Endodermal cell (in vitro differentiated cells): ENCODE data around the gene CEP68. TPM values are rescaled to one million over a fixed set of nuclear protein-coding genes. Genes with fewer than 3 reads are reported as not detected.

ENCODE experiments used
- DNase-seq: peaks from one replicate; pipeline ENCODE4 v3.0.0-alpha.2; 2017
- H3K27ac ChIP-seq: 2 replicates; pipeline ENCODE4 v1.5.1; 2013; ENCODE audit warnings: mild to moderate bottlenecking, low read depth, low read length, moderate library complexity
- H3K27me3 ChIP-seq: 2 replicates; pipeline ENCODE4 v1.6.1; 2013; ENCODE audit warnings: mild to moderate bottlenecking, low read length, moderate library complexity; ENCODE audit not compliant: insufficient read depth, control insufficient read depth, poor library complexity, severe bottlenecking
- H3K36me3 ChIP-seq: 2 replicates; pipeline ENCODE4 v1.7.0; 2013; ENCODE audit warnings: mild to moderate bottlenecking, low read length, moderate library complexity; ENCODE audit not compliant: control insufficient read depth, insufficient read depth
- H3K4me1 ChIP-seq: one replicate; pipeline ENCODE4 v1.7.0; 2013; ENCODE audit warnings: low read length; ENCODE audit not compliant: control insufficient read depth, insufficient read depth
- H3K4me3 ChIP-seq: 2 replicates; pipeline ENCODE4 v1.5.1; 2013; ENCODE audit warnings: mild to moderate bottlenecking, low read length, moderate library complexity
- H3K9ac ChIP-seq: 2 replicates; pipeline ENCODE4 v1.6.1; 2013; ENCODE audit warnings: mild to moderate bottlenecking, low read length, moderate library complexity; ENCODE audit not compliant: poor library complexity, severe bottlenecking; ENCODE audit errors: extremely low read depth
- H3K9me3 ChIP-seq: 2 replicates; pipeline ENCODE4 v1.6.1; 2013; ENCODE audit warnings: mild to moderate bottlenecking, low read length, moderate library complexity; ENCODE audit not compliant: control insufficient read depth
- H3K27ac Mint-ChIP-seq: 2 replicates; pipeline ENCODE4 v1.8.0; 2020; ENCODE audit warnings: mixed read lengths
- H3K27me3 Mint-ChIP-seq: 2 replicates; pipeline ENCODE4 v1.8.0; 2021; ENCODE audit warnings: mild to moderate bottlenecking, mixed read lengths; ENCODE audit not compliant: insufficient read depth
- H3K36me3 Mint-ChIP-seq: 2 replicates; pipeline ENCODE4 v1.8.0; 2020; ENCODE audit warnings: low read depth, mixed read lengths
- H3K4me1 Mint-ChIP-seq: 2 replicates; pipeline ENCODE4 v1.8.0; 2020; ENCODE audit warnings: mixed read lengths
- H3K4me3 Mint-ChIP-seq: 2 replicates; pipeline ENCODE4 v1.8.0; 2020; ENCODE audit warnings: mild to moderate bottlenecking, moderate library complexity, mixed read lengths
- H3K9me3 Mint-ChIP-seq: 2 replicates; pipeline ENCODE4 v1.8.0; 2020; ENCODE audit warnings: mild to moderate bottlenecking, mixed read lengths
- WGBS, 2 experiments: methylation state at CpG; one replicate each; pipeline versions ENCODE4 v1.1.5 to v1.1.7; 2013; ENCODE audit warnings: missing lambda C conversion rate in 2 of 2, mixed read lengths in 1 of 2; ENCODE audit not compliant: insufficient coverage in 1 of 2, insufficient read length in 1 of 2; 5-methylcytosine and 5-hydroxymethylcytosine counted together
- total RNA-seq, 2 donors: library from RNA; stranded (reverse); fragmentation: NEBNext Ultra II Directional in 1 of 2; extraction: Animal tissue kit (Norgen Biotek cat#: 25700) in 1 of 2; gene quantifications; 2 replicates in 1 of 2; 3 replicates in 1 of 2; pipeline ENCODE4 v1.2.1, GENCODE V29; 2021
- TF ChIP-seq, protein P1 (sequence below): fragments of 200-600 bp; sonication (generic); conservative IDR thresholded peaks from 2 replicates; pipeline ENCODE4 v1.5.0; 2021; ENCODE audit warnings: antibody characterized with exemption, mild to moderate bottlenecking

CEP68 gene
- total RNA-seq, 2 donors from 2014 or later: 13.7 to 17.7 TPM

DNA sequence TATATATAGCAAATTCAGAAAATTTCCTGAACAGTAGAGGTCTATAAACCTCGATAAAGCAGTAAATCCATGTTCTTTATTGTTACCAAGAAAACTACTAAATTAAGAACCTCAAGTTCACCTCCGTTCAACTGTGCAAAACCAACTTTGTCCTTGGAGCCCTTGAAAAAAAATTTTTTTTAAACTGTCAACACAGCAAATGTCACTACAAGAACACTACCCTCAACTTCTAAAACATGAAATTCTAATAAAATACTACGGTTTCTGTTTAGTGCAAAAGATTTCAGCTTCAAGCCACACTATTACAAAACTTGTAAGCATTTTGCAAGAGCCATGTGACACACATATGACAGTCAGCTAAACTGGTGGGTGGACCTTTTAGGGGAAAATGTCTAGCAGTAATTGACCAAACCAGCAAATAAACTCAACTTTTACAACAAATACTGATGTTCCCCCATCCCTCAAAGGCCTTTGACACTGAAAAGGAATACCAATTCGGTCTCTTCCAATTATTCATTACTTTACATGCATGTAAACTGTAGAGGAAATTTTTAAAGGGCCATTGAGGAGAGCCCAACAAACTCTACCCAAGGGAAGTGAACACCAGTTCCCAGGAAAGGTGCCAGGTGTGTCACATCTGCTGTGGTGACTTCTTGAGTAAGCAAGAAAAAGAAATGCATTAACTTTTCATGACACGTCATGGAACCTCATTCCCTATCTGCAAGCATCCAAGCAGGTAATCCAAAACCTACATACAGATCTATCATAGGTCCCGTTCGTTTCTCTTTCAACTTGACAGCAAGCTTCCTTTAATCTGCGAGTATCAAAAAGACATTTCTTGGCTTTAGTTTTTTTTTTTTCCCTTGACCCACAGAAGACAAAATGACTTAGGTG, 72.3 kb downstream of the CEP68 start:
- DNase-seq: no peak
- H3K36me3 ChIP-seq: no peaks in the 10 kb centered on the region
- no peaks in the 10 kb centered on the region for H3K4me1 ChIP-seq
- Mint-ChIP-seq H3K36me3 (peaks cover 2% of the 10 kb centered on the region), H3K27me3 (no peaks in the 10 kb centered on the region), H3K4me3 (peak overlapping the region; percentile 96), H3K9me3 (no peaks in the 10 kb centered on the region), H3K27ac (peak overlapping the region; percentile 98), H3K4me1 (peaks cover 38% of the 10 kb centered on the region)
- H3K27ac ChIP-seq: no peak overlapping the region
- 56% methylated on average over 7 to 8 of the region's 8 CpGs for WGBS, 2 experiments
- H3K9ac ChIP-seq: peak overlapping the region; percentile 94
- no peaks in the 10 kb centered on the region for H3K9me3 ChIP-seq
- H3K4me3 ChIP-seq: peak overlapping the region; percentile 98
- H3K27me3 ChIP-seq: no peaks in the 10 kb centered on the region
- TF ChIP-seq, protein P1, sequence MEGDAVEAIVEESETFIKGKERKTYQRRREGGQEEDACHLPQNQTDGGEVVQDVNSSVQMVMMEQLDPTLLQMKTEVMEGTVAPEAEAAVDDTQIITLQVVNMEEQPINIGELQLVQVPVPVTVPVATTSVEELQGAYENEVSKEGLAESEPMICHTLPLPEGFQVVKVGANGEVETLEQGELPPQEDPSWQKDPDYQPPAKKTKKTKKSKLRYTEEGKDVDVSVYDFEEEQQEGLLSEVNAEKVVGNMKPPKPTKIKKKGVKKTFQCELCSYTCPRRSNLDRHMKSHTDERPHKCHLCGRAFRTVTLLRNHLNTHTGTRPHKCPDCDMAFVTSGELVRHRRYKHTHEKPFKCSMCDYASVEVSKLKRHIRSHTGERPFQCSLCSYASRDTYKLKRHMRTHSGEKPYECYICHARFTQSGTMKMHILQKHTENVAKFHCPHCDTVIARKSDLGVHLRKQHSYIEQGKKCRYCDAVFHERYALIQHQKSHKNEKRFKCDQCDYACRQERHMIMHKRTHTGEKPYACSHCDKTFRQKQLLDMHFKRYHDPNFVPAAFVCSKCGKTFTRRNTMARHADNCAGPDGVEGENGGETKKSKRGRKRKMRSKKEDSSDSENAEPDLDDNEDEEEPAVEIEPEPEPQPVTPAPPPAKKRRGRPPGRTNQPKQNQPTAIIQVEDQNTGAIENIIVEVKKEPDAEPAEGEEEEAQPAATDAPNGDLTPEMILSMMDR: no peak

DNA sequence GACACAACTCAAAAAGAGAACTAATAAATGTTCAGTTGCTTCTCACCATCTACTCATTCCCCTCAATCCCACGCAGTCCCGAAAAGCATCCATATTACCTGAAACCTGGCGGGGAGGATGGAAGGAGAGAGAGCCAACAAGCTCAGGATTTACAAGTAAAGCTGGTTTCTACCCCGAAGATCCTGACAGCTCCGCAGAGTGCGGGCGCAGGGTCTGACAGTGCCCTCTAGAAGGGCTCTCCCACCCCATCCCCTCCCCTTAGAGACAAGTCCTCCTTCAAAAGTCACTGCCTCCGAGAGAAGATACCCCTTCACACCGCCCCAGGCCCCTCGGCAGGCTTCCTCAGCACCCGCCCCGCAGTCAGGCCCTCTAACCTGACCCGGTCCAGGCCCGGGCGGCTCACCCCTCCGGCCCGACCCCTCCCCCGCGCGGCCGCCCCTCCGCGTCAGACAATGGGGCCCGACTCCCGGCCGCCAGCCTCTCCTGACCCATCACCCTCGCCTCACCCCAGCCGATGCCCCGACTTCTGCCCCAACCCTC, 73.1 kb downstream of the CEP68 start:
- WGBS, 2 experiments: 0 to 1% methylated on average over 7 to 29 of the region's 29 CpGs
- Histone ChIP-seq H3K36me3 (no peaks in the 10 kb centered on the region), H3K27ac (peak overlapping the region; percentile 97), H3K27me3 (no peaks in the 10 kb centered on the region), H3K9ac (peak overlapping the region; percentile 94), H3K9me3 (no peaks in the 10 kb centered on the region), H3K4me3 (peak overlapping the region; percentile 98), H3K4me1 (no peaks in the 10 kb centered on the region)
- Mint-ChIP-seq H3K4me1 (peaks cover 38% of the 10 kb centered on the region), H3K9me3 (no peaks in the 10 kb centered on the region), H3K27me3 (no peaks in the 10 kb centered on the region), H3K4me3 (peak overlapping the region; percentile 96), H3K27ac (peak overlapping the region; percentile 98), H3K36me3 (peaks cover 2% of the 10 kb centered on the region)
- DNase-seq: no peak
- TF ChIP-seq, protein P1: no peak

DNA sequence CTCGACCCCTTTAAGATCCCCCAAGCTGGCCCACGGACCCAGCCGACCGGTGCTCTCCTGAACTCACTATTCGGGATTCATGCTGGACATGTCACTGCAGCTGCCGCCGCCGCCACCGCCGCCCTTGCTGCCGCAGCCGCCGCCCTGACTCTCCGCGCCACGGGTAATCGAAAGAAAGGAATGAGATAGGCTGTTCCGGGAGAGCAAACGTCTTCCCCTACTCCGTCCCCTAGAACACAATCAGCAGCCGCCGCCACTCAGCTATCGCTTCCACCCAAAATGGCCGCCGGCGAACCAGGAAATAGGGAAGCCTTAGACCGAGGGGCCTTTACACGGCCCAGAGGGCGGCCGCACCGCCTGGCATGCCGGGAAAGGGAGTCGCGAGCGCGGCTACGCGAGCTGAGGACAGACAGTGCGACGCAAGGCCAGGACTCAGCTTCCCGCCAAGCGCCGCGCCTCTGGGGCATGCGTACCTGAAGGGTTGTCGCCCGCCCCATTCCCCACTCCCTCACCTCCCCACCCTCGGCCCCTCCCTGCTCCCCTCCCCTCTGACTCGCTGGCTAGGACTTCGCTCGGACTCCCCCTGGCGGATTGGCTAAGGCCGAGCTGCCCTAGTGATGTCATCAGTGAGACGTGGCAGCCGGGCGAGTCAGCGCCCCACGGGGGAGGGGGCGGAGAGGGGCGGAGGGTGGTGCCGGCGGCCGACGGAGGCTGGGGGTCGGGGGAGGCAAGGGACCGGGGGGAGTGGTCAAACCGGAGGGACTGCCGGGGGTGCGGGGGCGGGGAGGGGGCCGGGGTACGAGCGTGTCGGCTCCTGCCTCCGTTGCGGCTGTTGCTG, 73.8 kb downstream of the CEP68 start, which contains the start of gene RAB1A:
Gene RAB1A (minus strand): TSS at position 281 of the 838 bp plus-strand sequence. CDS start 191 bp downstream, at position 90.
- 0% methylated on average over 10 to 76 of the region's 76 CpGs for WGBS, 2 experiments
- Mint-ChIP-seq H3K4me1 (peaks cover 35% of the 10 kb centered on the region), H3K9me3 (no peaks in the 10 kb centered on the region)

More for the DNA sequence above, 73.8 kb downstream of the CEP68 start, which contains the start of gene RAB1A:
- Mint-ChIP-seq H3K4me3 (peak within 1 kb of the TSS; percentile 96), H3K36me3 (peaks cover 2% of the 10 kb centered on the region), H3K27me3 (no peaks in the 10 kb centered on the region), H3K27ac (peak within 1 kb of the TSS; percentile 98)
- Histone ChIP-seq H3K4me3 (peak within 1 kb of the TSS; percentile 98), H3K9ac (peak within 1 kb of the TSS; percentile 94), H3K36me3 (no peaks in the 10 kb centered on the region), H3K27me3 (no peaks in the 10 kb centered on the region), H3K4me1 (no peaks in the 10 kb centered on the region), H3K27ac (peak within 1 kb of the TSS; percentile 97), H3K9me3 (no peaks in the 10 kb centered on the region)
- DNase-seq: peak; percentile 100
- TF ChIP-seq, protein P1: peak; percentile 54
